Keratinocyte (primary cell): Measurements from ENCODE around the gene HEBP2. TPM values are rescaled to one million over a fixed set of nuclear protein-coding genes. Genes with fewer than 3 reads are reported as not detected.

Experiments
- DNase-seq: peaks from one replicate; pipeline ENCODE4 v3.0.0-alpha.2; 2011; ENCODE audit warnings: low read depth, missing footprints, low spot score
- FAIRE-seq: peaks from 2 replicates; lab custom pipeline; 2011; peaks lifted over from hg19 to GRCh38; lab: Jason Lieb, UNC
- H2AFZ ChIP-seq: 2 replicates; pipeline ENCODE4 v1.6.0; 2012; ENCODE audit warnings: low read length, control low read depth, inconsistent platforms; ENCODE audit not compliant: control insufficient read depth
- H3K27ac ChIP-seq: 2 replicates; pipeline ENCODE4 v1.5.1; 2011; ENCODE audit warnings: low read length; ENCODE audit not compliant: control insufficient read depth, insufficient read depth
- H3K27me3 ChIP-seq: 3 replicates; pipeline ENCODE4 v1.6.0; 2011; ENCODE audit warnings: low read length; ENCODE audit not compliant: control insufficient read depth, insufficient read depth; ENCODE audit errors: extremely low read depth
- H3K36me3 ChIP-seq, 2 experiments: 2 replicates in 1 of 2; 3 replicates in 1 of 2; pipeline ENCODE4 v1.5.1; 2011; ENCODE audit warnings: low read length in 2 of 2, mild to moderate bottlenecking in 1 of 2; ENCODE audit not compliant: control insufficient read depth in 2 of 2, insufficient read depth in 2 of 2; ENCODE audit errors: extremely low read depth in 1 of 2
- H3K4me1 ChIP-seq: 3 replicates; pipeline ENCODE4 v1.5.1; 2011; ENCODE audit warnings: low read length; ENCODE audit not compliant: control insufficient read depth, insufficient read depth; ENCODE audit errors: extremely low read depth
- H3K4me2 ChIP-seq: 3 replicates; pipeline ENCODE4 v1.6.0; 2011; ENCODE audit warnings: low read depth, low read length; ENCODE audit not compliant: control insufficient read depth, insufficient read depth; ENCODE audit errors: extremely low read depth
- H3K4me3 ChIP-seq, 3 experiments: fragments of 200-600 bp in 1 of 3; sonication (generic) in 1 of 3; 2 replicates in 2 of 3; 3 replicates in 1 of 3; pipeline ENCODE4 v1.5.1; 2011 to 2016; ENCODE audit warnings: low read length in 3 of 3, mild to moderate bottlenecking in 3 of 3, control low read depth in 2 of 3, inconsistent platforms in 1 of 3, low read depth in 1 of 3, mixed read lengths in 1 of 3, mixed run types in 1 of 3, moderate library complexity in 1 of 3; ENCODE audit not compliant: control insufficient read depth in 2 of 3, insufficient read depth in 2 of 3; ENCODE audit errors: extremely low read depth in 1 of 3
- H3K79me2 ChIP-seq: 2 replicates; pipeline ENCODE4 v1.6.0; 2012; ENCODE audit warnings: low read length; ENCODE audit not compliant: control insufficient read depth, insufficient read depth
- H3K9ac ChIP-seq: 3 replicates; pipeline ENCODE4 v1.6.0; 2011; ENCODE audit warnings: low read length; ENCODE audit not compliant: control insufficient read depth, insufficient read depth; ENCODE audit errors: extremely low read depth
- H3K9me1 ChIP-seq: 3 replicates; pipeline ENCODE4 v1.6.0; 2011; ENCODE audit warnings: low read length; ENCODE audit not compliant: control insufficient read depth, insufficient read depth; ENCODE audit errors: extremely low read depth
- H3K9me3 ChIP-seq: 2 replicates; pipeline ENCODE4 v1.5.1; 2012; ENCODE audit warnings: low read depth, low read length; ENCODE audit not compliant: control insufficient read depth
- H4K20me1 ChIP-seq: 3 replicates; pipeline ENCODE4 v1.6.0; 2011; ENCODE audit warnings: low read length; ENCODE audit not compliant: control insufficient read depth, insufficient read depth; ENCODE audit errors: extremely low read depth
- EZH2 ChIP-seq: IDR thresholded peaks from one replicate; pipeline ENCODE4 v1.6.1; 2012; ENCODE audit warnings: inconsistent platforms, mild to moderate bottlenecking, low read length, moderate library complexity
- dilution Hi-C: fragments of 300-500 bp; cut with MboI; formaldehyde crosslinking; loops from one replicate; pipeline ENCODE4 v1.7.0; 2020; ENCODE audit warnings: low sequenced_read_pairs; ENCODE audit not compliant: extremely low pct_ligation_motif_present
- polyA plus RNA-seq, 5 experiments: library from polyadenylated mRNA; depleted of rRNA in 3 of 5; stranded (reverse) in 3 of 5; stranded (forward) in 1 of 5; unstranded in 1 of 5; fragments of >200 nt; gene quantifications; 1 replicate in 1 of 5; 2 replicates in 3 of 5; 3 replicates in 1 of 5; pipeline versions ENCODE4 v1.2.1 to v1.2.3, GENCODE V29; 2011 to 2012; ENCODE audit warnings: missing spikeins in 2 of 5, low read depth in 1 of 5, low replicate concordance in 1 of 5
- TF ChIP-seq, protein P1 (sequence below), 3 experiments: IDR thresholded peaks in 1 of 3; conservative IDR thresholded peaks in 1 of 3; optimal IDR thresholded peaks in 1 of 3; 2 replicates in 2 of 3; 3 replicates in 1 of 3; pipeline versions ENCODE3 to v1.5.1; 2011; ENCODE audit warnings: low read length in 3 of 3, mild to moderate bottlenecking in 3 of 3, moderate library complexity in 2 of 3, control low read depth in 1 of 3, inconsistent platforms in 1 of 3; ENCODE audit not compliant: insufficient read depth in 2 of 3; ENCODE audit errors: extremely low read depth in 1 of 3

The HEBP2 gene
- polyA plus RNA-seq, 1 donor (not counting 4 experiments of a cell fraction or from before 2014, with no cell fraction given), result 41.9 TPM

DNA sequence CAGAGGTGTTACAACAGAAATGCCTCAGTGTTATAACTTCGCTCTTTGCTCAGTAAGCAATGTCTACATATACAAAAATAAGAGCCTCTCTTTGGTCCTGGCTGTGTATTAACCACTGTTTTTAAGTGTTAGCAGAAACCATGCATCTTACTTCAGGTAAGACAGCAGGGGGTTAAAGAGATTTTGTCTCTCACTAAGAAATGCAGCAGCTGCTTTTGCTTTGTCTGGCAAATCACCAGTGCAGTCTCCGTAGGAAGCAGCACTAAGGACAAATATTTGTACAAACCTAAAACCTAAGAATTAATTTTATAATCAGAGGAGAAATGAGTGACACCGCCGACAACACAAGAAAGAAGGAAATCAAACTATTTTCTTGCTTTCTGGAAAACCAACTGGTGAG lies 25.6 kb upstream of the HEBP2 start:
- DNase-seq (no peak), FAIRE-seq (no peak)
- no peaks in the 10 kb centered on the region for H4K20me1 ChIP-seq
- no peak overlapping the region for H2AFZ ChIP-seq
- no peak overlapping the region for H3K27ac ChIP-seq
- H3K4me1 ChIP-seq, result no peaks in the 10 kb centered on the region
- H3K36me3 ChIP-seq, result no peaks in the 10 kb centered on the region
- H3K4me3 ChIP-seq, result no peak overlapping the region
- no peaks in the 10 kb centered on the region for H3K27me3 ChIP-seq
- TF ChIP-seq EZH2, result no peak
- TF ChIP-seq, protein P1, sequence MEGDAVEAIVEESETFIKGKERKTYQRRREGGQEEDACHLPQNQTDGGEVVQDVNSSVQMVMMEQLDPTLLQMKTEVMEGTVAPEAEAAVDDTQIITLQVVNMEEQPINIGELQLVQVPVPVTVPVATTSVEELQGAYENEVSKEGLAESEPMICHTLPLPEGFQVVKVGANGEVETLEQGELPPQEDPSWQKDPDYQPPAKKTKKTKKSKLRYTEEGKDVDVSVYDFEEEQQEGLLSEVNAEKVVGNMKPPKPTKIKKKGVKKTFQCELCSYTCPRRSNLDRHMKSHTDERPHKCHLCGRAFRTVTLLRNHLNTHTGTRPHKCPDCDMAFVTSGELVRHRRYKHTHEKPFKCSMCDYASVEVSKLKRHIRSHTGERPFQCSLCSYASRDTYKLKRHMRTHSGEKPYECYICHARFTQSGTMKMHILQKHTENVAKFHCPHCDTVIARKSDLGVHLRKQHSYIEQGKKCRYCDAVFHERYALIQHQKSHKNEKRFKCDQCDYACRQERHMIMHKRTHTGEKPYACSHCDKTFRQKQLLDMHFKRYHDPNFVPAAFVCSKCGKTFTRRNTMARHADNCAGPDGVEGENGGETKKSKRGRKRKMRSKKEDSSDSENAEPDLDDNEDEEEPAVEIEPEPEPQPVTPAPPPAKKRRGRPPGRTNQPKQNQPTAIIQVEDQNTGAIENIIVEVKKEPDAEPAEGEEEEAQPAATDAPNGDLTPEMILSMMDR (optimal IDR thresholded peaks at IDR 0.05 in 1 of 3, IDR thresholded peaks at IDR 0.05 in 1 of 3, conservative IDR thresholded peaks at IDR 0.05 in 1 of 3; ENCODE audit: extremely low read depth in 1 of 3, insufficient read depth in 2 of 3, low read length in 3 of 3), result no peak
- H3K4me2 ChIP-seq, result no peak overlapping the region
- dilution Hi-C loops, result no loop called here
- H3K9me1 ChIP-seq, result no peaks in the 10 kb centered on the region
- H3K9me3 ChIP-seq, result no peaks in the 10 kb centered on the region
- no peak overlapping the region for H3K9ac ChIP-seq
- no peaks in the 10 kb centered on the region for H3K79me2 ChIP-seq

DNA sequence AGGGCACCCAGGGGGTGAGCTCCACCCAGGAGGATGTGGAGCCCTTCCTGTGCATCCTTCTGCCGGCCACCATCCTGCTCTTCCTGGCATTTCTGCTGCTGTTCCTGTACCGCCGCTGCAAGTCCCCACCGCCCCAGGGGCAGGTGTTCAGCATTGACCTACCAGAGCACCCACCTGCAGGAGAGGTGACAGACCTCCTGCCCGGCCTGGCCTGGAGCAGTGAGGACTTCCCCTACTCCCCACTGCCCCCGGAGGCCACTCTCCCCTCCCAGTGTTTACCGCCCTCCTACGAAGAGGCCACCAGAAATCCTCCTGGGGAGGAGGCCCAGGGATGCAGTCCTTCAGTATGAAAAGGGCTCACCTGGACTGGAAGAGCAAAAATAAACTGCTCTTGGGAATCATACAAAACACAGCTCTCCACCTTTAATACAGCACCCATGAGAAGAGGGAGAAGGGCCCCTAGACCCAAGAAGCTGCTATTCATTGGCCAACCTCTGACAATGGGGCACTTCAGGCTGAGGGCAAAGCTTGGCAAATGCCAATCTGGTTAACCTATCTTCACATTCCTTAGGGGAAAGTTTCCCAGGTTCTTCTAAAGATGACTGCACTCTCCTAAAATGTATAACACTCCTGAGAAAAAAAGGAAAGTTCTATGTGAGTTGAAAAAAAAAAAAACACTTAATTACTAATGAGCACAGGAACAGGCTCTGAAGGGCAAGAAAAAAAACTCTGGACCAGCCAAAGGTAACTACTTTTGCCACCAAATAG lies 21.3 kb upstream of the HEBP2 start:
- Histone ChIP-seq H2AFZ (no peak overlapping the region), H3K36me3 (no peaks in the 10 kb centered on the region), H3K9ac (no peak overlapping the region), H3K9me1 (no peaks in the 10 kb centered on the region), H3K27ac (no peak overlapping the region), H3K27me3 (no peaks in the 10 kb centered on the region), H3K4me1 (no peaks in the 10 kb centered on the region), H3K4me3 (no peak overlapping the region), H3K9me3 (no peaks in the 10 kb centered on the region), H4K20me1 (no peaks in the 10 kb centered on the region), H3K4me2 (no peak overlapping the region), H3K79me2 (no peaks in the 10 kb centered on the region)
- dilution Hi-C loops, result no loop called here
- FAIRE-seq (peak; percentile 53), DNase-seq (no peak)
- TF ChIP-seq EZH2, result no peak
- TF ChIP-seq, protein P1 (optimal IDR thresholded peaks at IDR 0.05 in 1 of 3, IDR thresholded peaks at IDR 0.05 in 1 of 3, conservative IDR thresholded peaks at IDR 0.05 in 1 of 3; ENCODE audit: extremely low read depth in 1 of 3, insufficient read depth in 2 of 3, low read length in 3 of 3), result no peak
